Adipose tissue (tissue), 3 donors: ENCODE results near the gene PRKRA. TPM values are rescaled to one million over a fixed set of nuclear protein-coding genes. Genes with fewer than 3 reads are reported as not detected.

Experiments used
- H3K27ac ChIP-seq: one replicate; pipeline ENCODE4 v1.5.1; 2013; ENCODE audit warnings: low read depth, low read length
- WGBS, 3 donors: extraction: QIAGEN DNeasy Blood & Tissue Kit; methylation state at CpG; one replicate each; pipeline ENCODE4 v1.1.7; 2013; 5-methylcytosine and 5-hydroxymethylcytosine counted together
- polyA plus RNA-seq, 3 donors: library from polyadenylated mRNA; stranded (reverse); fragments of 200-250 nt; gene quantifications; one replicate each; pipeline ENCODE4 v1.2.3, GENCODE V29; 2013
- donor health status: healthy with polysubstance abuse.
- donor health status: Bipolar disorder and iron deficiency.
- donor health status: healthy.

Gene PRKRA
- polyA plus RNA-seq, 3 donors = 20.8 to 46.2 (median 37.3) TPM

- no peak overlapping the region for H3K27ac ChIP-seq
- WGBS, 3 donors = 72 to 96% (median 96%) methylated on average over 4 of the region's 4 CpGs
These were observed 59.3 kb downstream of the PRKRA start for GRCh38 chr2:178391701-178392100.

- 87 to 94% (median 91%) methylated on average over 7 of the region's 7 CpGs for WGBS, 3 donors
These were observed 62.7 kb downstream of the PRKRA start for GRCh38 chr2:178388287-178388686.

GRCh38 chr2:178386986-178387597, 63.9 kb downstream of the PRKRA start:
- 50 to 74% (median 66%) methylated on average over 1 of the region's 1 CpG for WGBS, 3 donors
- H3K27ac ChIP-seq = no peak overlapping the region

More at GRCh38 chr2:178388287-178388686, 62.7 kb downstream of the PRKRA start:
- no peak overlapping the region for H3K27ac ChIP-seq

- H3K27ac ChIP-seq = no peak overlapping the region
- 76 to 92% (median 79%) methylated on average over 4 of the region's 4 CpGs for WGBS, 3 donors
These were observed 65.3 kb downstream of the PRKRA start for GRCh38 chr2:178385595-178386148.

- H3K27ac ChIP-seq = no peak overlapping the region
- WGBS, 3 donors = 81 to 91% (median 91%) methylated on average over 5 of the region's 5 CpGs
These were observed 67.3 kb downstream of the PRKRA start for GRCh38 chr2:178383718-178384117.

Other genes with a start within 250 kb of the PRKRA start
- 1 to 10 TPM; 1.6 to 8.8 (median 2.4) TPM for gene PJVK, start 203 bp upstream of the PRKRA start, polyA plus RNA-seq
- 10 to 100 TPM in 1 of 3 donors, 1 to 10 TPM in 2; 3.5 to 16.1 (median 7.0) TPM for gene FKBP7, start 27.4 kb upstream of the PRKRA start, polyA plus RNA-seq
- 1 to 10 TPM; 1.7 to 7.0 (median 6.1) TPM for gene PLEKHA3, start 29.3 kb upstream of the PRKRA start, polyA plus RNA-seq